Tibial nerve (tissue), 4 donors: ENCODE measurements around the gene COL25A1.

Source experiments
- CTCF ChIP-seq, 5 experiments: fragments of 200-600 bp in 3 of 5; fragments of 450-650 bp in 2 of 5; sonication (generic) in 3 of 5; IDR thresholded peaks; one replicate each; pipeline ENCODE4 v1.5.1; 2016 to 2019; ENCODE audit warnings: antibody characterized with exemption in 5 of 5, mild to moderate bottlenecking in 3 of 5, moderate library complexity in 2 of 5
- EP300 ChIP-seq, 2 donors: sonication (generic); formaldehyde crosslinking; IDR thresholded peaks; one replicate each; pipeline ENCODE4 v1.6.1; 2017; ENCODE audit warnings: antibody characterized with exemption in 2 of 2, mild to moderate bottlenecking in 1 of 2
- POLR2A ChIP-seq, 2 donors: fragments of 450-650 bp; IDR thresholded peaks; one replicate each; pipeline ENCODE4 v1.6.1; 2017; ENCODE audit warnings: antibody characterized with exemption in 2 of 2, mild to moderate bottlenecking in 2 of 2, moderate library complexity in 2 of 2

GRCh38 chr4:109206620-109207019, 95.8 kb downstream of the COL25A1 start:
- TF ChIP-seq POLR2A (IDR thresholded peaks at IDR 0.05): no peak
- no peak for TF ChIP-seq CTCF (IDR thresholded peaks at IDR 0.05)
- TF ChIP-seq EP300 (IDR thresholded peaks at IDR 0.05): no peak
